ENCODE results near the gene FERMT2.

DNA sequence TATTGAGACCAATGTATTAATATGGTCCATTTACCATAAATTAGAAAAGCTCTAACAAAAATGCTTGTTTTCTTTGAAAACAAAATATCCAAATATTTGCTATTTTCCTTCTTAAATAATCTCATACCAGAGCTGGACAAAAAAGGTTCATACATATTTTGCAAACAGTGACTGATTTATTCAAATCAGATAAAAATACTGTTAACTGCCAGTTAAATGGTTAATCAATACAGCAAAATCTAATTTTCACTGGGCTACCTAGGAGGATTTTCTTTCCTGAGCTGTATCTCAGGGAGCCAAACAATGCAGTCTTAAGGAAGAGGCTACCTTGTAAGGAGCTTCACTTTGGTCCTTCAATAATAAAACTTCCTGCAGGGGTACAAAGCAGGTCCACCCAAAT lies 2.0 kb downstream of the FERMT2 start:
- TF ChIP-seq POLR2A (IDR thresholded peaks at IDR 0.05; ENCODE audit: low read depth, low read length) (no peak), POLR2AphosphoS5 (IDR thresholded peaks at IDR 0.05; ENCODE audit: low read depth, low read length) (no peak)

Measured in GM12892 (cell line).